GM21786 (cell line): ENCODE results near the gene LCNL1.
A peak's percentile ranks its signal among the peaks of the same experiment; 100 is the strongest.

Source experiments
- ATAC-seq: cut with Tn5 transposase; IDR thresholded peaks from one replicate; pipeline ENCODE4 v1.9.1; 2021; ENCODE audit not compliant: unreplicated experiment

Gene LCNL1

DNA sequence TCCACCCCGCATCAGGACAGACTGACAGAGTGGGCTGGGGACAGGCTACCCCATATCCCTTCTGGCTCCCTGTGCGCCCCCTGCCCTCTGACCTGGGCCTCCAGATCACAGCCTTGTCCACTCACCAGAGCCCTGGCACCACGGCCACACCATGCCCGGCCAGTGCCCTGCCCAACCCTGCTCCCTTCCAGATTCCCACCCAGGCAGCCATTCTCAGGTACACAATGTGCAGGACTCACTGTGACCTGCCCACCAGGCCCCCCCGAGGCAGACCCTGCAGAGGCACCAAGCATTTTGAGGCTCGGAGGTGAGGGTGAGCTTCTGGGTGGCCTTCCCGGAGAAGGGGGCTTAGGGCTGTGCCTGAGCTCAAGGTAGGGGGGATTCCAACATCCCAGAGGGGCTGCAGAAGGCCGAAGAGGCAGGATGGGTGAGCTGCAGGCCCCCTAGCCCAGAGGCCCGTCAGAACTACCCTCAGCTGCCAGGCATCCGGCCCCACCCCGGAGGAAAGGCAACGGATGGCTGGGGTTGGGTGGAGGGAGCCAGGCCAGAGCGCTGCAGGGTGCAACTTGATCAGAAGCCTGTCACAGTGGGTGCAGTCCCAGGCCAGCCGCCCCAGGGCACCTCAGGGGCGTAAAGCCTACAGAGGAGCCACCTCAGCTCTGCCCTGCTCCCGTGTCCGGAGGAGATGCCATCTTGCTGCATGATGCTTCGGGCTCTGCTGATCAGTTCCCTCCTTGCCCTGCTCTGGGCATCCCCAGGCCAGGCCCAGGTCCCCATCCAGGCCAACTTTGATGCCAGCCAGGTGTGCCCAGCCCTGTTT, at the start of gene LCNL1:
Gene LCNL1 (plus strand): TSS at position 762 of the 820 bp plus-strand sequence. CDS start 594 bp downstream, outside the sequence.
- no peak for ATAC-seq

DNA sequence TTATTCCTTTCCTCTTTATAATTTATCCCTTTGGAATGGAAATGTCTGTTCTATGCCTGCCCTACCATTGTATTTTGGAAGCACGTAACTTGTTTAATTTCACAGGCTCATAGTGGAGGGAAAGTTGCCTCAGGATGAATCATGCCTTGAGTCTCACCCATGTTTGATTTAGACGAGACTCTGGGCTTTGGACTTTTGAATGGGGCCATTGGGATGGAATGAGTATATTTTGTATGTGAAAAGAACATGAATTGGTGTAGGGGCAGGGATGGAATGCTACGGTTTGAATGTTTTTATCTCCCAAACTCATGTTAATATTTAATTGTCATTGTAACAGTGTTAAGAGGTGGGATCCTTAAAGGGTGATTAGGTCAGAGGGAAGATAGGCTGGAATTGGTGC, 48.5 kb upstream of the LCNL1 start:
- ATAC-seq, result no peak

DNA sequence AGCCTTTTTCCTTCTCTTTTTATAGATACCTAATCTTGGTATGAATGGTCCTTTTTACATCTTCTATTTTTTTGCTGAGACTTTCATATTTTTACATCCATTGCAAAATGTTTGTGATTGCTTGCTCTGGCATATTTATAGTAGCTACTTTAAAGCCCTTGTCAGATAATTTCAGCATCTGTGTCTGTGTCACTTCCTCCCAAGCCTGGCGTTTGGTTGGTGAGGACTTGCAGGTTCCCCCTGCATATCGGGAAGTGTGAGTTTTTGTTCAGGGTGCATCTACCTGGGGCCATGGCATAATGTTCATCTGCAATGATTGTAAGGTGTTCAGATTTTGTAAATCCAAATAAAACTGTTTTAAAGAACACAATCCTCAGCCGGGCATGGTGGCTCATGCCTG, 47.1 kb upstream of the LCNL1 start:
- no peak for ATAC-seq

DNA sequence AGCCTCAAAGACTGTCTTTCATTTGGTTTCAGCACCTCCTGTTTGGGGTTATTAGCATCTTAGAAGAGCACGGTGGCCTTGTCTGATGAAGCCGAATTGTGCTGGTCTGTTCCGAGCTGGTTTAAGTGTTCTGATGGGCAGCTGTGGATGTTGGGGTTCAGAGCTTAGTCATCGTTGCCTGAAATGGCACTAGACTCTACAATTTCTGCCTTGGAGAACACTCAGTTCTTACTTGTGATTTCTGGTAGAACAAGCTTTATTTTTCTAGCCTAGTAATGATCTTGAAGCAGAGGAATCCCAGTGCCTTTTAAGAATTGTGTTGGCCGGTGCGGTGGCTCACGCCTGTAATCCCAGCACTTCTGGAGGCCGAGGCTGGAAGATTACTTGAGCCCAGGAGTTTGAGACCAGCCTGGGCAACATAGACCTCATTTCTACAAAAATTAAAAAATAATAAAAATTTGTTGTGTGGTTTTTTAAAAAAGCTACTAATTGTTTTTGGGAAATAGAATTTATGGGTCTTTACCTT, 46.1 kb upstream of the LCNL1 start:
- ATAC-seq, result no peak

DNA sequence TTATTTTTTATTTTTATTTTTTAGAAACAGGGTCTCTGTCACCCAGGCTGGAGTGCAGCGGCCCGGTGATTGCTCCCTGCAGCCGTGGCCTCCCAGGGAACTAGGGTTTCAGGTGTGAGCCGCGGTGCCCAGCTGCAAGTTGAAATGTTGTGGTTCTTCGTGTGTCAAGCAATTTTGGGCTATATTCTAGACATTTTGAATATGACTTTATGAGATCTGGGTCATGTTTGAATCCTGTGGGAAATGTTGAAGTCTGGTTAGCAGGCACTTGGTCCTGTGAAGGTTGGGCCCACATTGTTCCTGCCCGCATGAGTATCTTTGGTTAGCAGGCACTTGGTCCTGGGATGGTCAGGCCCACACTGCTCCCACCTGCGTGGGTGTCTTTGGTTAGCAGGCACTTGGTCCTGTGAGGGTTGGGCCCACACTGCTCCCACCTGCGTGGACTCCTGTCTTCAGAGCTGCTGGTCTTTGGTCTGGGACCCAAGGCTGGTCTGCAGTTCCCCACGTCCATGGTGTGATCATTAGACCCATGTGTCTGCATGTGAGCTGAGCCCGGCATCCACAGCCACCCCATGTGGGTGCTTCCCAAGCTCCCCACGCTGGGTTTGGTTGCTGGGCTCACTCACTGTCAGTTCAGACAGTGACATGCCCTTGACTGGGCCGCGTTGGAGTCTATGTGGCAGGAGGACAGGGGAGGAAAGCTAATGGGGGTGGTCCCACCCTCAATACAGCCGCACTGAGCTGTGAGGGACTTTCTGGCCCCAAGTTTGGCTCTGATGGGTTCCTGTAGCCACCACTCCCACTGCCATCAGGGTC, 45.4 kb upstream of the LCNL1 start:
- ATAC-seq, result no peak

DNA sequence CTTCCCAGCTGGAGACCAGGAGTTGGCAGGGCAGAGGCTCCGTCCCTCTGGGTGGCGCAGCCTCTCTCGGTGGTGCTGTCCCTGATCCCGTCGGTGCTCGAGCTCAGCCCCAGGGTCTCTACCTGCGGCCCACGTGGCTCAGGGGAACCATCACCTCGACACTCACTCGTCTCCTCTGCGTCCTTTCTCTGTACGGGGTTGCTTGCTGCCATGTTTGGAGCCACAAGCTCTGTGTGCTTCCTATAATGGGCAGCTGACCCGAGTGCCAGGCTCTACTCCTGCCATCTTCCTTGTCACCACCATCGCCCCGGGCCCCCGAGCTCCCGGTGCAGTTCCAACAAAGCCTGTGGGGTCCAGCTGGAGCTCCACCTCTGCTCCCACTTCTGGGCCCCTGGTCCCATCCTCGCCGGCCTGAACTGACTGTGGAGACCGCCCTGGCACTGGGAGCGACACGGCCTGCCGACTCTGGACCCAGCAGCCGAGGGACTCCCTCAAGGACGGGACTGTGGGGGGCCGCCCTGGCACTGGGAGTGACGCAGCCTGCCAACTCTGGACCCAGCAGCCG, 43.3 kb upstream of the LCNL1 start:
- ATAC-seq, result no peak

DNA sequence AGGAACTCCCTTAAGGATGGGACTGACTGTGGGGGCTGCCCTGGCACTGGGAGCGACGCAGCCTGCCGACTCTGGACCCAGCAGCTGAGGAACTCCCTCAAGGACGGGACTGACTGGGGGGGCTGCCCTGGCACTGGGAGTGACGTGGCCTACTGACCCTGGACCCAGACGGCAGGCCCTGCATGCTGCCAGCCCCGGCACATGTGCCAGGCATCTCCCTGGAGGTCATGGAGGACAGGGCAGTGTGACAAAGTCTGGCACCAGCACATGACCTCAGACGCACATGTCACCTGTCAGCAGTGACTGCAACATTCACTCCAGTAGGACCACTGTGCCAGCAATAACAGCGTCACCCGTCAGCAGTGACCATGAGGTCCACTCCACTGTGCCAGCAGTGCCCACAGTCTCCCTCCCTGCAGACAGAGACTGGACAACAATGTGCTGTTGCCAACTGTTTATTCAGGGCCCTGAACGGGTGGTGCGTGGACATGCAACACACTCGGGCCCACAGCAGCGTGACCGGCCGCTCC, 42.7 kb upstream of the LCNL1 start:
- ATAC-seq, result no peak

DNA sequence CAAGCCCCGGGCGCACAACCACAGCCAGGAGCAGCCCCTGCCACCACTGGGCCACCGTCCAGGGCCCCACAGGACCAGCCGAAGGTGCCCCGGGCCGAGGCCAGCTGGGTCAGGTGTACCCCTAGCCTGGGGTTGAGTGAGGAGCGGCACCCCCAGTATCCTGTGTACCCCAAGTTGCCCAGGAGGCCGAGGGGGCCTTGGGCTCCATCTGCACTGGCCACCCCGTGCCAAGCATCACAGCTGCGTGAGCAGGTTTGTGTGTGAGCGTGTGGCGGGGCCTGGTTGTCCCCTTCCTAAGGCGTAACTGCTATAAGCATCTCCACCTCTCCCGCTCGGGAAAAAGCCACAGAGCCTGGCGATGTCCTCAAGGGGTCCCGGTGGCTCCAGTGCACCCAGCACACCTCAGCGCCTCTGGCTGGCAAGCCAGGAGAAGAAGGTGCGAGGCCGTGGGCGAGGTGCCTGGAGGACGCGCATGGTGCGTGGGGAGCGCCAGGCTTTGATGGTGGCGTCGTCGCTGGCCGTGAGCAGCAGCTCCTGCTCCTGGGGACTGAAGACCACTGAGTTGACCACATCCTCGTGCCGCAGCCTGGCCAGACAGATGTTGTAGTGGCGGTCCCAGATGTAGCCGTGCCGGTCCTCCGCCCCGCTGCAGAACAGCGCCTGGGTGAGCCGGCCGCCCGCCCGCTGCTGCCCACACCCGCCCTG, 42.1 kb upstream of the LCNL1 start:
- ATAC-seq, result no peak

DNA sequence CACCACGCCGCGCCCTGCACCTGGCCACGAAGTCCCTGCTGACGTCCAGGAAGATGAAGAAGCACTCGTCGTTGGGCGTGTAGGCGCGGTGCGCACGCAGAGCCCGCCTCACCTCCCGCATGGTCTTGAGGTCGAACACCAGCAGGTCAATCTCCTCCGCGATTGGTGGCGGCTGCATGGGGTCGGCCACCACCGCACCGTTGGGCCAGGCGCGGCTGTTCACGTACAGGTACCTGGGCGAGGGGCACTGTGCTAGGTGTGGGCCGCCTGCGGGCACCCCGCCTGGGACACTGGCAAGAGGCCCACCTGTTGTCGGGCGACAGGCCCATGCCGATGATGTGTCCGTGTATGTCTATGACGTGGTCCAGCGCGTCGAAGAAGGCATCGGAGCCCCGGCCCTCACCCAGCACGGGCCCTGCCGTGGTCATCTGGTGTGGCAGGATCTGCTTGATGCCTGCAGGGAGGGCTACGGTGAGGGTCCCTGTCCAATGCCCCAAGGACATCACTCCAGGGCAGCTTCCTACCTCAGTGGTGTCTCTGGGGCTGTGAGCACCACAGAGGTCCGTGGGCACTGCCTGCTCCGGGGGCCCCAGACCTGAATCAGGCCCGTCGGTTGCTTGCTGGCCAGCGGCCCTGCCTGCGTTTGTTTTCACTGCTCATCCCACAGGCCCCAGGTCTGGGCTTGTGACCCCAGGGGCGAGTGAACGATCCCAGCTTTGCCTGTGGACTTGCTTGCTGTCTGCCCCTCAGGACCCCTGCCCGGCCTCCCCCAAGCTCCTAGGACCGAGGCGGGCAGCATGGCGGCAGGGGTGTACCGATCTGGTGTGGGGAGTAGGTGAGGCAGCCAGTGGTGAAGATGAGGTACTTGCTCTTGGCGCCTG, 41.3 kb upstream of the LCNL1 start:
- ATAC-seq, result no peak

DNA sequence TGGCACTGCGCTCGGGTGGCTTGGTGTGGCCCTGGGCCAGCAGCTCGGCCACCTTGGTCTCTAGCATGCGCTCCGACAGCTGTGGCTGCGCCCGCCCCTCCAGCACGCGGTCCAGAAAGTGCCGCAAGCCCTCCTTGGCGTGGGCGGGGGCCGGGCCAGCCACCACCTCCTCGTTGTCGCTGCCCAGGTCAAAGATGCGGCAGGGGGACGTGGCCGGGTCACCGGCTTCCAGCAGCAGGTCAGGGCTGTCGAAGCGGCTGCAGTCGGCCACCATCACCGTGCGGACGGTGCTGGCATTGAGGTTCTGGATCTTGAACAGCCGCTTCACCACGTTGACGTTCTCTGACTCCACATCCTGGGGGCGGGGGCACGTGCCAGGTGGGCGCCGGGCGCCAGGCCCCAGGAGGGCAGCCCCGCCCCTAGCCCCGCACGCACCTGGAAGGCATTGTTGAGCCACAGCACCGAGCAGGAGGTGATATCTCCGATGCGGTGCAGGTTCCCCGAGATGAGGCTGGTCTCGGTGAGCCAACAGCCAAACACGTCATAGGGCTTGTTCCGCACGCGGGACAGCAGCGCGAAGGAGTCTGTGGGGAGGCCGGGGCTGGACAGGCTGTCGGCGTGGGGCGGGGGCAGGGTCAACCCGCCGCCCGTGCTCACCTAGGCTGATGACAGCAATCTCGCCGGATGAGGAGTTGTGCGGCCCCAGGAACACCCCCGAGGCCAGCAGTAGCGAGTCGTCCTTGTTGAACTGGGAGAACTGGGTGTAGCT, 40.5 kb upstream of the LCNL1 start:
- no peak for ATAC-seq

DNA sequence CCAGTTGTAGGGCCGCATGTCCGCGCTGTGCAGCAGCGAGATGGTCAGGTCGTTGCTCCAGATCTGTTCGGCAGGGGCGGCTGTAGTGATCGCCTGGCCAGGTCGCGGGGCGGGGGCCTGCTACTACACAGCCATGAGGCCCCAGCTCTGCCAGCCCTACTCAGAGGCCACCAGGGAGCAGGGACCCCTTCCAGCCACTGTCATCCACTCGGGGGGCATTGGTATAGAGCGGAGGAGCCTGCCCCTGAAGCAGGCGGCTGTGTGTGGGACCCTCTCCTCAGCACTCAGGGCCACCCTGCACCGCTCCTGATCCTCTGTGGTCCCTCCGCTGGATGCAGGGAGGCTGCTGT, 39.9 kb upstream of the LCNL1 start:
- ATAC-seq, result no peak

DNA sequence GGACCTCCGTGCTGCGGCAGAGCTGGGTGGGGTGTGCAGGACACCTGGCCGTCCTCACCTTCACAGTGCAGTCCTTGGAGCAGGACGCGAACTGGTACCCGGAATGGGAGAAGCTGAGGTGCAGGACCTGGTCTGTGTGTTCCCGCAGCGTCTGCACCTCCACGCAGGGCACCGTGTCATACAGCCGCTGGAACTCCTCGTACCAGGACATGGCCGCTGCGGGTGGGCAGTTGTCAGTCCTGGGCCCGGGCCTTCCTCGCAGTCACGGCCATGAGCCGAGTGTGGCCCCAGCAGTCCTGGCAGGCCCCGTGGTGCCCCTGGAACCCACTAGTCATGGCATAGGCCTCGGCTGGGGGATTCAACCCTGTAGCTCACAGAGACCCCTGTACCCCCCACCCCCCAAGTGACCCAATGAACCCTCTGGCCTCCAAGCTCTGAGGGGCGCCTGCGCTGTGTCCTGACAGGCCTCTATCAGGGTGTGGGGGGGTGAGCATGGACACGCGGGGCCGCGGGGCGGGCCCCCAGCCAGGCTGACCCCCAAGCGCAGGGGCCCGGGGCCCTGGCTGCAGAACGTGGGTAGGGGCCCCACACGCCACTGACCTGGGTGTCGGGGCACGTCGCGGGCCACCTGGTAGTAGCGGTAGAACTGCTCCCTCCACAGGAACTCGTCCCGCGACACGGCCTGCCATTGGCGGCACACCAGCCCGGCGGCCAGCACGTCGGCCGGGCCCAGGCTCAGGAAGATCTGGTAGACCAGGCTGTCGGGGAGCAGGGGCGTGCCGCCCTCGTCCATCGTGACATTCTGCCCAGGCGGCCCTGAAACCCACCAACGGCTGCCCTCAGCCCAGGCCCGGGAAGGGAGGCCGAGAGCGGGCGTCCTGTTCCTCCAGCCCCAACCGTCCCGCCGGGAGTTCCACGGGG, 39.2 kb upstream of the LCNL1 start:
- no peak for ATAC-seq

DNA sequence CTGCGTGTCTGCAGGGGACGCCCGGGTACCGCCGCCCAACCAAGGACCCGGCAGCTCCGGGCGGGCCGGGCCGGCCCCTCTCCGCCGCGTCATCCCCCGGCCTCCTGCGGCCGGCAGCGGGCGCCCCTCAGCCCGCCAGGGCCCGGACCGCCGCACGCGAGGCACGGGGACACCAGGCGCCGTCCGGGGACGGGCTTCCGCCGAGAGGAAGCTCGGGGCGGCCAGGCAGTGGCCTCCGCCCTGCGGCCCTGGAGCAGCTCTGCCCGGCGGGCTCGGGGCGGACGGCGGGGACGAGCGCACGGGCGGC, 38.6 kb upstream of the LCNL1 start:
- ATAC-seq, result peak; percentile 25

DNA sequence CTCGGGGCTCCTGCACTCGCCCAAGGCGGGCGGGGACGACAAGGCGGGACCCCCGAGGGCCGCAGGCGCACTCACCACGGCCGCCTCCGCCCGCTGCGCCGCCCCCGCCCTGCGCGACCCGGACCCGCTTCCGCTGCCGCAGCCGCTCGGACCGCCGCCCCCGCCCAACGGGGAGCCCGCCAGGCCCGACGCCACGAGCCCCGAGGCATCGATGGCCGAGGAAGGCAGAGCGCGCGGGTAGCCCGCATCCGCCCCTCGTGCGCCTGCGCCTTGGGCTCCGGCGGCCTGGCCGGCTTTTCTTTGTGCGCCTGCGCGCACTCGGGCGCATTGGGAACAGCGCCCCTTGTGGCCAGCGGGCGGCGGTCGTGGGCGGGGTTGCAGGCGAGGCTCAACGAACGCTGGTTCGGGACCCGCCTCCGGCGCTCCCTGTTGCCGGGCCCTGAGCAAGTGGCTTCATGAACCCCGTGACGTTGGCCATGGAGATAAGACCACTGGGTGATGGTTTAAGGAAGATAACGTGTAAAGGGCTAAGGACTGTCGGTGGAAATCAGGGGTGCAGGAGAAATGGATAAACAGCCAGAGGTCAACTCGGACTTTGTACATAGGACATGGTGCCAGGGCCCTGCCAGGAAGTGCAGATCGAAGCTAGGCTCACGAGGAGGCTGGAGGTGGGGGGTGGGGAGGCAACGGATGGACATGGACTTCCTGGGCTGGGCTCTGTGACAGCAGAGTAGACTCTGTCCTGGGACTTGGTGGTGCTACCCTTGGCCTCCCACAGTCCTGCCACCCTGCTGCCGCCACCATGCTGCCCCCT, 38.1 kb upstream of the LCNL1 start, which contains the start of the genes C8G and FBXW5:
Gene C8G (plus strand): TSS at position 725 of the 814 bp plus-strand sequence. CDS start 78 bp downstream, at position 803.
Gene FBXW5 (minus strand): TSS at position 220 of the 814 bp plus-strand sequence. CDS start 655 bp downstream, outside the sequence.
- ATAC-seq, result peak; percentile 81

DNA sequence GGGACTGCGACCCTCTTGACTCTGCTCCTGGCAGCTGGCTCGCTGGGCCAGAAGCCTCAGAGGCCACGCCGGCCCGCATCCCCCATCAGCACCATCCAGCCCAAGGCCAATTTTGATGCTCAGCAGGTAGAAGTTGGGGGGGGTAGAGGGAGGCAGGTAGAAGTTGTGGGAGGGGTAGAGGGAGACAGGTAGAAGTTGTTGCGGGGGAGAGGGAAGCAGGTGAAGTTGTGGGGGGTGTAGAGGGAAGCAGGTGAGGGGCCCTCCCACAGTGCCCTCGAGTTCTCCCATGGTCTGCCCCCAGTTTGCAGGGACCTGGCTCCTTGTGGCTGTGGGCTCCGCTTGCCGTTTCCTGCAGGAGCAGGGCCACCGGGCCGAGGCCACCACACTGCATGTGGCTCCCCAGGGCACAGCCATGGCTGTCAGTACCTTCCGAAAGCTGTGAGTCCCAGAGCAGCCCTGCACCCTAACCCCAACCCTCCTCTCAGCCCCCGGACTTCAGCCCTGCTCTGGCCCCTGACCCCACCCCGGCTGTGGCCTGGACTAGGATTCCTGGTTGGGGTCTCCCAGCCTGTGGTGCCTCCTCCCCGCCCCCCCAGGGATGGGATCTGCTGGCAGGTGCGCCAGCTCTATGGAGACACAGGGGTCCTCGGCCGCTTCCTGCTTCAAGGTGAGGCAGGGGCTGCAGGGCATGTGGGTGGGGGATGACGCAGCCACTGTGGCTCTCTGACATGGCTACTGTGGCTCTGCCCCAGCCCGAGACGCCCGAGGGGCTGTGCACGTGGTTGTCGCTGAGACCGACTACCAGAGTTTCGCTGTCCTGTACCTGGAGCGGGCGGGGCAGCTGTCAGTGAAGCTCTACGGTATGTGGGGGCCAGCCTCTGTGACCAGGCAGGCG, 37.2 kb upstream of the LCNL1 start:
- ATAC-seq, result no peak
